NT2/D1 (cell line): ENCODE results near the gene HJURP.
"Not testable (repeated sequence)": the region's sequence is repeated elsewhere in the genome, so short reads cannot be mapped to it uniquely, and the experiment has no call there.

Experiments used
- SUZ12 ChIP-seq: IDR thresholded peaks from 2 replicates; pipeline ENCODE4 v1.6.1; 2011; ENCODE audit not compliant: insufficient read length, insufficient read depth; ENCODE audit errors: extremely low read depth
- YY1 ChIP-seq: IDR thresholded peaks from 2 replicates; pipeline ENCODE4 v1.6.1; 2011; ENCODE audit not compliant: insufficient read length, insufficient read depth

- not testable (repeated sequence) for TF ChIP-seq YY1, SUZ12
These were observed 41.9 kb upstream of the HJURP start for GRCh38 chr2:233896253-233896652.
